HCT116 (cell line): ENCODE data around the gene SRSF5. TPM values are rescaled to one million over a fixed set of nuclear protein-coding genes. Genes with fewer than 3 reads are reported as not detected.
A peak's percentile ranks its signal among the peaks of the same experiment; 100 is the strongest.

ENCODE experiments used
- ATAC-seq: fragments of 200-7000 bp; cut with Tn5 transposase; 2 replicates; pipeline ENCODE4 v1.9.1; 2020; ENCODE audit warnings: mild to moderate bottlenecking, moderate library complexity
- Bru-seq: library from RNA; stranded (reverse); fragments of 400-500 nt; gene quantifications from one replicate; lab custom pipeline; 2021; lab: Mats Ljungman, UMichigan
- BruChase-seq, 2 experiments: library from RNA; stranded (reverse); fragments of 400-500 nt; gene quantifications; one replicate each; lab custom pipeline; 2021; lab: Mats Ljungman, UMichigan
- BruUV-seq: library from RNA; stranded (reverse); fragments of 400-500 nt; replicated peaks from 2 replicates; lab custom pipeline; 2021; lab: Mats Ljungman, UMichigan
- CTCF ChIA-PET: fragments of 300-600 bp; sonication (Branson Sonifier 250); formaldehyde crosslinking; loops from one replicate; lab custom pipeline; 2021; ENCODE audit warnings: antibody characterized with exemption; lab: Charles Lee
- POLR2A ChIA-PET: fragments of 300-600, 350-600 bp; sonication (Branson Sonifier 250); formaldehyde crosslinking; loops from one replicate; lab custom pipeline; 2021; ENCODE audit warnings: antibody characterized with exemption; lab: Charles Lee
- RAD21 ChIA-PET, 2 experiments: fragments of 300-600 bp; sonication (Branson Sonifier 250); formaldehyde crosslinking; loops; one replicate each; lab custom pipeline; 2023; ENCODE audit warnings: low total read pairs in 2 of 2; ENCODE audit not compliant: uncharacterized antibody in 2 of 2, unreplicated experiment in 2 of 2, low non-redundant PET in 1 of 2; lab: Charles Lee
- DNase-seq: peaks from one replicate; pipeline ENCODE4 v3.0.0-alpha.2; 2010; ENCODE audit warnings: low read depth, low spot score
- H2AFZ ChIP-seq: fragments of 200-600 bp; shearing (Covaris generic), sonication (generic); 2 replicates; pipeline ENCODE4 v1.6.1; 2017; ENCODE audit warnings: low read depth, mixed run types, mixed read lengths, antibody characterized with exemption, low read length; ENCODE audit not compliant: poor library complexity, severe bottlenecking
- H3K27ac ChIP-seq: 2 replicates; pipeline ENCODE4 v1.5.1; 2012; ENCODE audit warnings: low read depth, low read length
- H3K27me3 ChIP-seq: fragments of 200-600 bp; sonication (generic); 2 replicates; pipeline ENCODE4 v1.6.1; 2016; ENCODE audit warnings: mixed run types, low read length, mixed read lengths; ENCODE audit not compliant: insufficient read depth
- H3K36me3 ChIP-seq, 2 experiments: fragments of 200-500 bp in 1 of 2; fragments of 200-600 bp in 1 of 2; sonication (Bioruptor generic) in 1 of 2; sonication (generic) in 1 of 2; 2 replicates each; pipeline versions ENCODE4 v1.5.1 to v1.6.1; 2014 to 2016; ENCODE audit warnings: low read length in 2 of 2, inconsistent platforms in 1 of 2, mixed read lengths in 1 of 2, mixed run types in 1 of 2; ENCODE audit not compliant: insufficient read depth in 2 of 2, control insufficient read depth in 1 of 2
- H3K4me1 ChIP-seq, 2 experiments: fragments of 200-600 bp in 1 of 2; sonication (generic) in 1 of 2; 2 replicates each; pipeline versions ENCODE4 v1.5.1 to v1.6.1; 2012 to 2017; ENCODE audit warnings: low read length in 2 of 2, inconsistent platforms in 1 of 2, mild to moderate bottlenecking in 1 of 2, mixed read lengths in 1 of 2, mixed run types in 1 of 2, moderate library complexity in 1 of 2; ENCODE audit not compliant: insufficient read depth in 2 of 2, control insufficient read depth in 1 of 2
- H3K4me2 ChIP-seq: fragments of 200-600 bp; sonication (generic); 2 replicates; pipeline ENCODE4 v1.6.1; 2017; ENCODE audit warnings: mixed run types, low read length, mixed read lengths
- H3K4me3 ChIP-seq, 2 experiments: fragments of 200-600 bp in 1 of 2; sonication (generic) in 1 of 2; replicated peaks in 1 of 2; 2 replicates each; pipeline ENCODE4 v1.5.1; 2011 to 2016; ENCODE audit warnings: low read length in 2 of 2, control low read depth in 1 of 2, low read depth in 1 of 2, mild to moderate bottlenecking in 1 of 2, mixed read lengths in 1 of 2, mixed run types in 1 of 2
- H3K79me2 ChIP-seq: fragments of 200-600 bp; sonication (generic); 2 replicates; pipeline ENCODE4 v1.6.1; 2017; ENCODE audit warnings: mild to moderate bottlenecking, mixed run types, low read length, moderate library complexity, mixed read lengths; ENCODE audit not compliant: insufficient read depth
- H3K9ac ChIP-seq: fragments of 200-600 bp; sonication (generic); 2 replicates; pipeline ENCODE4 v1.6.1; 2016; ENCODE audit warnings: low read length, mixed read lengths
- H3K9me2 ChIP-seq: fragments of 200-600 bp; sonication (generic), shearing (Covaris generic); 2 replicates; pipeline ENCODE4 v1.6.1; 2017; ENCODE audit warnings: mixed run types, mild to moderate bottlenecking, moderate library complexity; ENCODE audit not compliant: insufficient read depth
- H3K9me3 ChIP-seq, 2 experiments: fragments of 200-500 bp in 1 of 2; fragments of 200-600 bp in 1 of 2; sonication (Bioruptor generic) in 1 of 2; sonication (generic) in 1 of 2; 2 replicates each; pipeline ENCODE4 v1.6.1; 2014 to 2017; ENCODE audit warnings: low read length in 2 of 2, mixed read lengths in 2 of 2, inconsistent platforms in 1 of 2, low read depth in 1 of 2, mild to moderate bottlenecking in 1 of 2, mixed run types in 1 of 2, moderate library complexity in 1 of 2; ENCODE audit not compliant: control insufficient read depth in 1 of 2, insufficient read depth in 1 of 2
- H4K20me1 ChIP-seq: fragments of 200-600 bp; sonication (generic), shearing (Covaris generic); 2 replicates; pipeline ENCODE4 v1.6.1; 2017; ENCODE audit warnings: mixed run types, mild to moderate bottlenecking, moderate library complexity; ENCODE audit not compliant: insufficient read depth
- CBX3 ChIP-seq: IDR thresholded peaks from 2 replicates; pipeline ENCODE4 v1.6.1; 2012; ENCODE audit warnings: low read depth
- CEBPB ChIP-seq: IDR thresholded peaks from 2 replicates; pipeline ENCODE4 v1.6.1; 2012; ENCODE audit warnings: low read depth
- EGR1 ChIP-seq: IDR thresholded peaks from 2 replicates; pipeline ENCODE4 v1.6.1; 2012; ENCODE audit warnings: low read depth
- ELF1 ChIP-seq: IDR thresholded peaks from 2 replicates; pipeline ENCODE4 v1.6.1; 2012; ENCODE audit warnings: low read depth, borderline replicate concordance
- EZH2phosphoT487 ChIP-seq: fragments of 200-600 bp; IDR thresholded peaks from 2 replicates; pipeline ENCODE4 v1.6.1; 2018; ENCODE audit warnings: antibody characterized with exemption, borderline replicate concordance
- JUND ChIP-seq: IDR thresholded peaks from 2 replicates; pipeline ENCODE4 v1.6.1; 2012
- POLR2A ChIP-seq: IDR thresholded peaks from 2 replicates; pipeline ENCODE4 v1.7.0; 2011; ENCODE audit warnings: borderline replicate concordance; ENCODE audit not compliant: insufficient read depth, insufficient read length; ENCODE audit errors: extremely low read depth
- POLR2AphosphoS5 ChIP-seq: IDR thresholded peaks from 2 replicates; pipeline ENCODE4 v1.6.1; 2011; ENCODE audit warnings: mild to moderate bottlenecking, low read depth, low read length, moderate library complexity
- RAD21 ChIP-seq: IDR thresholded peaks from 2 replicates; pipeline ENCODE4 v1.6.1; 2012; ENCODE audit warnings: low read depth, mild to moderate bottlenecking
- SIN3A ChIP-seq: IDR thresholded peaks from 2 replicates; pipeline ENCODE4 v1.6.1; 2012; ENCODE audit warnings: low read depth
- SP1 ChIP-seq: IDR thresholded peaks from 2 replicates; pipeline ENCODE4 v1.6.1; 2012; ENCODE audit warnings: low read depth
- TCF7L2 ChIP-seq: IDR thresholded peaks from 2 replicates; pipeline ENCODE4 v1.7.0; 2011; ENCODE audit warnings: borderline replicate concordance, inconsistent platforms; ENCODE audit not compliant: insufficient read depth, insufficient read length; ENCODE audit errors: extremely low read depth
- ZFX ChIP-seq: fragments of 450-650 bp; IDR thresholded peaks from 2 replicates; pipeline ENCODE4 v1.6.1; 2017
- ZNF274 ChIP-seq: fragments of 200-500 bp; sonication (Bioruptor generic); IDR thresholded peaks from 2 replicates; pipeline ENCODE4 v1.6.1; 2014; ENCODE audit warnings: mild to moderate bottlenecking, low read depth, low read length, inconsistent platforms
- intact Hi-C: fragments of 100-400 bp; cut with micrococcal nuclease; formaldehyde crosslinking; loops from 2 replicates; pipeline ENCODE4 v1.10.0; 2022
- long read RNA-seq: library from polyadenylated mRNA; unstranded; transcript quantifications from one replicate; pipeline ENCODE4 v2.0.0, GENCODE V29; 2021; ENCODE audit not compliant: unreplicated experiment
- polyA plus RNA-seq: library from polyadenylated mRNA; unstranded; fragments of >200 nt; gene quantifications from 2 replicates; pipeline ENCODE4 v1.2.1, GENCODE V29; 2012; ENCODE audit warnings: missing spikeins
- total RNA-seq: library from RNA; stranded (reverse); gene quantifications from one replicate; pipeline ENCODE4 v1.2.1, GENCODE V29; 2021; ENCODE audit not compliant: unreplicated experiment
- TF ChIP-seq, protein P1 (sequence below), 3 experiments: fragments of 200-600 bp in 1 of 3; sonication (generic) in 1 of 3; IDR thresholded peaks in 2 of 3; conservative IDR thresholded peaks in 1 of 3; 2 replicates each; pipeline ENCODE4 v1.5.1; 2012 to 2017; ENCODE audit warnings: low read depth in 2 of 3, low read length in 2 of 3, antibody characterized with exemption in 1 of 3, borderline replicate concordance in 1 of 3, control low read depth in 1 of 3, mild to moderate bottlenecking in 1 of 3, mixed read lengths in 1 of 3, mixed run types in 1 of 3, moderate library complexity in 1 of 3; ENCODE audit not compliant: insufficient read depth in 1 of 3
- TF ChIP-seq, protein P2 (sequence below): IDR thresholded peaks from 2 replicates; pipeline ENCODE4 v1.6.1; 2012
- TF ChIP-seq, protein P3 (sequence below): IDR thresholded peaks from 2 replicates; pipeline ENCODE4 v1.6.1; 2012; ENCODE audit warnings: low read depth
- TF ChIP-seq, protein P4 (sequence below): IDR thresholded peaks from 2 replicates; pipeline ENCODE4 v1.6.1; 2011; ENCODE audit warnings: mild to moderate bottlenecking, low read length, moderate library complexity; ENCODE audit not compliant: insufficient replicate concordance; ENCODE audit errors: extremely low read depth

Gene SRSF5
- total RNA-seq, result 258 TPM
- 246 and 285 TPM in 2 replicates for polyA plus RNA-seq
- Bru-seq, nascent RNA, result percentile 91 among the genes with signal in this experiment
- percentile 79 among the genes with signal in this experiment for BruChase-seq, experiment 1, labeled RNA remaining after a 6-hour chase
- BruChase-seq, experiment 2, labeled RNA remaining after a 2-hour chase, result percentile 95 among the genes with signal in this experiment
- long read RNA-seq, transcript SRSF5-217 (8 exons, 1,500 nt), result major isoform, 37 of 165 reads
- long read RNA-seq, transcript SRSF5-201 (8 exons, 1,638 nt), result minor isoform, 8 of 165 reads
- long read RNA-seq, partial matches to known transcripts, result 30 of 165 reads
- long read RNA-seq, other reads (novel, unspliced or antisense), result 84 of 165 reads

DNA sequence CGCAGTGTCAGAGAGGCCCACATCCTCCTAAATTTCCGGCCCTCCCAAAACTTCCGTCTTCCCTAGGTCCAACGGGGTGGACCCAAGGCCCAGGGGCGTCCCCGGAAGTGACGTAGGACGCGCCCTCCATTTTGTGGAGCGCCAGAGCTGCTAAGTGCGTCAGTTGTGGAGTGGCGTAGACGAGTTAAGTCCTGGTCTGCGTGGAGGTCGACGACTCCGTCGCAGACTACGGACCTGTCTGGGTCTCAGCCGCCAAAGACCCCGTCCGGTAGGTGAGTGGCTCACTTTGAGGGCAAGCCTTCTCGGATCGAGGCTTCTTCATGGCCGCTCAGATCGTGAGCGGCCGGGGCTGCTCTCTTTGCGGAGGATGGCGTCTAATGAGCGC, at the start of gene SRSF5:
Gene SRSF5 (plus strand): TSS at position 159 of the 385 bp plus-strand sequence. CDS start 1,015 bp downstream, outside the sequence.
- H2AFZ ChIP-seq, result peak within 1 kb of the TSS; percentile 46
- peak within 1 kb of the TSS; percentile 100 for H3K9ac ChIP-seq
- peak within 1 kb of the TSS; percentile 90 for H3K27ac ChIP-seq
- no TSS peak for BruUV-seq
- peak within 1 kb of the TSS; percentile 92 for H3K4me2 ChIP-seq
- H3K9me2 ChIP-seq, result no peaks in the 10 kb centered on the region
- peaks cover 41% of the 10 kb centered on the region in 2 experiments for H3K36me3 ChIP-seq
- intact Hi-C loops, result no loop called here
- peaks cover 50% of the 10 kb centered on the region for H3K79me2 ChIP-seq
- peaks cover 3 to 12% of the 10 kb centered on the region in 2 experiments; a peak in 3 of 4 replicates for H3K4me1 ChIP-seq
- DNase-seq (peak; percentile 93), ATAC-seq (peak; percentile 90)
- peaks cover 30% of the 10 kb centered on the region; the same call in 1 of the 2 replicates for H4K20me1 ChIP-seq
- no peaks in the 10 kb centered on the region for H3K27me3 ChIP-seq
- peak within 1 kb of the TSS; percentile 86 to 99 for H3K4me3 ChIP-seq
- RAD21 ChIA-PET, result no interaction called here
- POLR2A ChIA-PET, result interaction anchor here (0.6 to 1.5 kb wide), 6 partner anchors 10 to 461 kb away, joined by 3 to 6 read pairs (median 3); no protein-coding TSS in a partner anchor
- CTCF ChIA-PET, result interaction anchor here (0.9 kb wide), 1 partner anchor 192 kb away, joined by 3 read pairs; the partner anchor contains the start of gene CCDC177
- H3K9me3 ChIP-seq, result no peaks in the 10 kb centered on the region
- TF ChIP-seq EGR1 (peak; percentile 29; the same call in 1 of the 2 replicates), SP1 (peak; percentile 72), RAD21 (no peak), POLR2AphosphoS5 (peak; percentile 99), CEBPB (no peak), ELF1 (peak; percentile 75), ZFX (no peak; the same call in none of the 2 replicates), CBX3 (peak; percentile 68; the same call in 1 of the 2 replicates), ZNF274 (no peak), SIN3A (peak; percentile 98), POLR2A (peak; percentile 98), JUND (no peak), TCF7L2 (no peak), EZH2phosphoT487 (no peak)
- TF ChIP-seq, protein P1, sequence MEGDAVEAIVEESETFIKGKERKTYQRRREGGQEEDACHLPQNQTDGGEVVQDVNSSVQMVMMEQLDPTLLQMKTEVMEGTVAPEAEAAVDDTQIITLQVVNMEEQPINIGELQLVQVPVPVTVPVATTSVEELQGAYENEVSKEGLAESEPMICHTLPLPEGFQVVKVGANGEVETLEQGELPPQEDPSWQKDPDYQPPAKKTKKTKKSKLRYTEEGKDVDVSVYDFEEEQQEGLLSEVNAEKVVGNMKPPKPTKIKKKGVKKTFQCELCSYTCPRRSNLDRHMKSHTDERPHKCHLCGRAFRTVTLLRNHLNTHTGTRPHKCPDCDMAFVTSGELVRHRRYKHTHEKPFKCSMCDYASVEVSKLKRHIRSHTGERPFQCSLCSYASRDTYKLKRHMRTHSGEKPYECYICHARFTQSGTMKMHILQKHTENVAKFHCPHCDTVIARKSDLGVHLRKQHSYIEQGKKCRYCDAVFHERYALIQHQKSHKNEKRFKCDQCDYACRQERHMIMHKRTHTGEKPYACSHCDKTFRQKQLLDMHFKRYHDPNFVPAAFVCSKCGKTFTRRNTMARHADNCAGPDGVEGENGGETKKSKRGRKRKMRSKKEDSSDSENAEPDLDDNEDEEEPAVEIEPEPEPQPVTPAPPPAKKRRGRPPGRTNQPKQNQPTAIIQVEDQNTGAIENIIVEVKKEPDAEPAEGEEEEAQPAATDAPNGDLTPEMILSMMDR (IDR thresholded peaks at IDR 0.05 in 2 of 3, conservative IDR thresholded peaks at IDR 0.05 in 1 of 3; ENCODE audit: borderline replicate concordance in 1 of 3, insufficient read depth in 1 of 3, low read depth in 2 of 3, low read length in 2 of 3), result no peak
- TF ChIP-seq, protein P2, sequence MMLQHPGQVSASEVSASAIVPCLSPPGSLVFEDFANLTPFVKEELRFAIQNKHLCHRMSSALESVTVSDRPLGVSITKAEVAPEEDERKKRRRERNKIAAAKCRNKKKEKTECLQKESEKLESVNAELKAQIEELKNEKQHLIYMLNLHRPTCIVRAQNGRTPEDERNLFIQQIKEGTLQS, result no peak
- TF ChIP-seq, protein P3, sequence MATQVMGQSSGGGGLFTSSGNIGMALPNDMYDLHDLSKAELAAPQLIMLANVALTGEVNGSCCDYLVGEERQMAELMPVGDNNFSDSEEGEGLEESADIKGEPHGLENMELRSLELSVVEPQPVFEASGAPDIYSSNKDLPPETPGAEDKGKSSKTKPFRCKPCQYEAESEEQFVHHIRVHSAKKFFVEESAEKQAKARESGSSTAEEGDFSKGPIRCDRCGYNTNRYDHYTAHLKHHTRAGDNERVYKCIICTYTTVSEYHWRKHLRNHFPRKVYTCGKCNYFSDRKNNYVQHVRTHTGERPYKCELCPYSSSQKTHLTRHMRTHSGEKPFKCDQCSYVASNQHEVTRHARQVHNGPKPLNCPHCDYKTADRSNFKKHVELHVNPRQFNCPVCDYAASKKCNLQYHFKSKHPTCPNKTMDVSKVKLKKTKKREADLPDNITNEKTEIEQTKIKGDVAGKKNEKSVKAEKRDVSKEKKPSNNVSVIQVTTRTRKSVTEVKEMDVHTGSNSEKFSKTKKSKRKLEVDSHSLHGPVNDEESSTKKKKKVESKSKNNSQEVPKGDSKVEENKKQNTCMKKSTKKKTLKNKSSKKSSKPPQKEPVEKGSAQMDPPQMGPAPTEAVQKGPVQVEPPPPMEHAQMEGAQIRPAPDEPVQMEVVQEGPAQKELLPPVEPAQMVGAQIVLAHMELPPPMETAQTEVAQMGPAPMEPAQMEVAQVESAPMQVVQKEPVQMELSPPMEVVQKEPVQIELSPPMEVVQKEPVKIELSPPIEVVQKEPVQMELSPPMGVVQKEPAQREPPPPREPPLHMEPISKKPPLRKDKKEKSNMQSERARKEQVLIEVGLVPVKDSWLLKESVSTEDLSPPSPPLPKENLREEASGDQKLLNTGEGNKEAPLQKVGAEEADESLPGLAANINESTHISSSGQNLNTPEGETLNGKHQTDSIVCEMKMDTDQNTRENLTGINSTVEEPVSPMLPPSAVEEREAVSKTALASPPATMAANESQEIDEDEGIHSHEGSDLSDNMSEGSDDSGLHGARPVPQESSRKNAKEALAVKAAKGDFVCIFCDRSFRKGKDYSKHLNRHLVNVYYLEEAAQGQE, result no peak
- TF ChIP-seq, protein P4, sequence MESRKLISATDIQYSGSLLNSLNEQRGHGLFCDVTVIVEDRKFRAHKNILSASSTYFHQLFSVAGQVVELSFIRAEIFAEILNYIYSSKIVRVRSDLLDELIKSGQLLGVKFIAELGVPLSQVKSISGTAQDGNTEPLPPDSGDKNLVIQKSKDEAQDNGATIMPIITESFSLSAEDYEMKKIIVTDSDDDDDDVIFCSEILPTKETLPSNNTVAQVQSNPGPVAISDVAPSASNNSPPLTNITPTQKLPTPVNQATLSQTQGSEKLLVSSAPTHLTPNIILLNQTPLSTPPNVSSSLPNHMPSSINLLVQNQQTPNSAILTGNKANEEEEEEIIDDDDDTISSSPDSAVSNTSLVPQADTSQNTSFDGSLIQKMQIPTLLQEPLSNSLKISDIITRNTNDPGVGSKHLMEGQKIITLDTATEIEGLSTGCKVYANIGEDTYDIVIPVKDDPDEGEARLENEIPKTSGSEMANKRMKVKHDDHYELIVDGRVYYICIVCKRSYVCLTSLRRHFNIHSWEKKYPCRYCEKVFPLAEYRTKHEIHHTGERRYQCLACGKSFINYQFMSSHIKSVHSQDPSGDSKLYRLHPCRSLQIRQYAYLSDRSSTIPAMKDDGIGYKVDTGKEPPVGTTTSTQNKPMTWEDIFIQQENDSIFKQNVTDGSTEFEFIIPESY, result peak; percentile 62
